LNCaP clone FGC (cell line): ENCODE measurements around the gene FCHO2.

Experiments
- DNase-seq: peaks from one replicate; pipeline ENCODE4 v3.0.0-alpha.2; 2011; ENCODE audit warnings: low read depth
- H3K4me3 ChIP-seq: 2 replicates; pipeline ENCODE4 v1.5.1; 2011; ENCODE audit warnings: mild to moderate bottlenecking, low read depth, low read length, control low read depth
- CTCF ChIP-seq: IDR thresholded peaks from 2 replicates; pipeline ENCODE4 v1.5.1; 2012; ENCODE audit warnings: mild to moderate bottlenecking; ENCODE audit not compliant: control insufficient read depth, insufficient read depth; ENCODE audit errors: extremely low read depth

Gene FCHO2

GRCh38 chr5:73104326-73104725 lies 148.5 kb downstream of the FCHO2 start:
- DNase-seq = no peak
- TF ChIP-seq CTCF = no peak

GRCh38 chr5:73106335-73106734 lies 150.5 kb downstream of the FCHO2 start:
- no peak for DNase-seq
- H3K4me3 ChIP-seq = no peak overlapping the region
- no peak for TF ChIP-seq CTCF

More at GRCh38 chr5:73104326-73104725, 148.5 kb downstream of the FCHO2 start:
- no peak overlapping the region for H3K4me3 ChIP-seq

GRCh38 chr5:73110190-73110589 lies 154.3 kb downstream of the FCHO2 start:
- H3K4me3 ChIP-seq = no peak overlapping the region
- no peak for DNase-seq
- no peak for TF ChIP-seq CTCF

GRCh38 chr5:73111536-73111935 lies 155.7 kb downstream of the FCHO2 start:
- DNase-seq = no peak
- no peak for TF ChIP-seq CTCF
- H3K4me3 ChIP-seq = no peak overlapping the region

- DNase-seq = no peak
- H3K4me3 ChIP-seq = no peak overlapping the region
- TF ChIP-seq CTCF = no peak
Measured at GRCh38 chr5:73112359-73112758, 156.5 kb downstream of the FCHO2 start.

GRCh38 chr5:73114044-73114688 lies 158.3 kb downstream of the FCHO2 start:
- no peak for DNase-seq
- TF ChIP-seq CTCF = no peak
- no peak overlapping the region for H3K4me3 ChIP-seq
